Femur (tissue), 1 donor: ENCODE results near the gene MGAT4A.
"Not testable (repeated sequence)": the region's sequence is repeated elsewhere in the genome, so short reads cannot be mapped to it uniquely, and the experiment has no call there.

Experiments
- DNase-seq: peaks from one replicate; pipeline ENCODE4 v3.0.0-alpha.2; 2017

MGAT4A gene

GRCh38 chr2:98759338-98759737 is 28.4 kb upstream of the MGAT4A start:
- no peak for DNase-seq

- DNase-seq: peak; percentile 93
Observed at GRCh38 chr2:98757904-98758421, 27.0 kb upstream of the MGAT4A start.

GRCh38 chr2:98753801-98754200 is 22.9 kb upstream of the MGAT4A start:
- no peak for DNase-seq

- not testable (repeated sequence) for DNase-seq
Observed at GRCh38 chr2:98752711-98753110, 21.8 kb upstream of the MGAT4A start.

GRCh38 chr2:98751748-98752147 is 20.8 kb upstream of the MGAT4A start:
- no peak for DNase-seq

GRCh38 chr2:98750593-98751282 is 19.8 kb upstream of the MGAT4A start:
- DNase-seq: no peak

GRCh38 chr2:98749066-98749450 is 18.1 kb upstream of the MGAT4A start:
- no peak for DNase-seq

- DNase-seq: no peak
Observed at GRCh38 chr2:98748292-98749065, 17.5 kb upstream of the MGAT4A start.

- DNase-seq: no peak
Observed at GRCh38 chr2:98747888-98748287, 17.0 kb upstream of the MGAT4A start.

- DNase-seq: no peak
Observed at GRCh38 chr2:98746426-98746825, 15.5 kb upstream of the MGAT4A start.

- DNase-seq: no peak
Observed at GRCh38 chr2:98744595-98744994, 13.7 kb upstream of the MGAT4A start.

GRCh38 chr2:98743835-98744234 is 12.9 kb upstream of the MGAT4A start:
- no peak for DNase-seq

GRCh38 chr2:98739020-98739419 is 8.1 kb upstream of the MGAT4A start:
- no peak for DNase-seq

- no peak for DNase-seq
Observed at GRCh38 chr2:98738304-98738703, 7.4 kb upstream of the MGAT4A start.

- DNase-seq: no peak
Observed at GRCh38 chr2:98737848-98738247, 6.9 kb upstream of the MGAT4A start.

GRCh38 chr2:98736464-98736889 is 5.5 kb upstream of the MGAT4A start:
- no peak for DNase-seq

- no peak for DNase-seq
Observed at GRCh38 chr2:98734823-98735260, 3.9 kb upstream of the MGAT4A start.

GRCh38 chr2:98734162-98734561 is 3.2 kb upstream of the MGAT4A start:
- DNase-seq: no peak

GRCh38 chr2:98732430-98733051 is 1.6 kb upstream of the MGAT4A start:
- DNase-seq: no peak

- no peak for DNase-seq
Observed at GRCh38 chr2:98731894-98732349, 990 bp upstream of the MGAT4A start.

GRCh38 chr2:98730707-98731040 is 258 bp downstream of the MGAT4A start:
- DNase-seq: peak; percentile 58

- peak; percentile 57 for DNase-seq
Observed at GRCh38 chr2:98730053-98730706, 752 bp downstream of the MGAT4A start.

GRCh38 chr2:98729652-98730051 is 1.3 kb downstream of the MGAT4A start:
- no peak for DNase-seq
